ENCODE results near the gene ULK2. TPM values are rescaled to one million over a fixed set of nuclear protein-coding genes. Genes with fewer than 3 reads are reported as not detected.

Gene ULK2
- total and polyA plus RNA-seq, 10 of the 15 experiments (the other 5 are each of a cell fraction or from before 2014, with no cell fraction given): 0.29 to 5.3 (median 1.6) TPM

Small RNAs within 50 kb of the gene (small RNA-seq; reads per million reads assigned to genes)
- gene AC015726.2: not detected

Other genes with a start within 250 kb of the ULK2 start
- 27.8 and 31.5 TPM in 2 replicates for gene ALDH3A2, start 219.2 kb downstream of the ULK2 start, total RNA-seq (2014; rRNA removed)
- gene ALDH3A2, start 219.2 kb downstream of the ULK2 start, total RNA-seq (2014; rRNA removed; fragmentation: Illumina TruSeq; extraction: Trizol): 20.5 and 21.2 TPM in 2 replicates
- 25.7 and 27.8 TPM in 2 replicates for gene ALDH3A2, start 219.2 kb downstream of the ULK2 start, total RNA-seq (2021)
- gene ALDH3A2, start 219.2 kb downstream of the ULK2 start, polyA plus RNA-seq (2011; rRNA removed): 33.3 and 40.3 TPM in 2 replicates
- gene ALDH3A2, start 219.2 kb downstream of the ULK2 start, polyA plus RNA-seq (2014; fragmentation: Illumina TruSeq; extraction: Trizol): 24.4 and 29.1 TPM in 2 replicates
- 1 to 10 TPM; 5.0 to 7.9 TPM for gene ALDH3A2, start 219.2 kb downstream of the ULK2 start, polyA plus RNA-seq (2014; fragmentation: Nextera tagmentation; extraction: Ambion mirVana)
- 17.5 and 23.1 TPM in 2 replicates for gene ALDH3A2, start 219.2 kb downstream of the ULK2 start, polyA plus RNA-seq (2014; rRNA removed)
- gene ALDH3A2, start 219.2 kb downstream of the ULK2 start, polyA plus RNA-seq (2016; fragmentation: Nextera tagmentation; extraction: Ambion mirVana): 10 to 100 TPM; 35.0 to 37.0 TPM
- not detected in 2 replicates for gene SLC47A2, start 151.4 kb downstream of the ULK2 start, total RNA-seq (2014; rRNA removed)
- not detected in 2 replicates for gene SLC47A2, start 151.4 kb downstream of the ULK2 start, total RNA-seq (2014; rRNA removed; fragmentation: Illumina TruSeq; extraction: Trizol)
- gene SLC47A2, start 151.4 kb downstream of the ULK2 start, total RNA-seq (2021): not detected in 2 replicates
- gene SLC47A2, start 151.4 kb downstream of the ULK2 start, polyA plus RNA-seq (2011; rRNA removed): not detected in 2 replicates
- not detected in 2 replicates for gene SLC47A2, start 151.4 kb downstream of the ULK2 start, polyA plus RNA-seq (2014; fragmentation: Illumina TruSeq; extraction: Trizol)
- gene SLC47A2, start 151.4 kb downstream of the ULK2 start, polyA plus RNA-seq (2014; fragmentation: Nextera tagmentation; extraction: Ambion mirVana): not detected
- not detected in 2 replicates for gene SLC47A2, start 151.4 kb downstream of the ULK2 start, polyA plus RNA-seq (2014; rRNA removed)
- gene SLC47A2, start 151.4 kb downstream of the ULK2 start, polyA plus RNA-seq (2016; fragmentation: Nextera tagmentation; extraction: Ambion mirVana): not detected
- gene ALDH3A1, start 119.6 kb downstream of the ULK2 start, total RNA-seq (2014; rRNA removed): not detected in 2 replicates
- gene ALDH3A1, start 119.6 kb downstream of the ULK2 start, total RNA-seq (2014; rRNA removed; fragmentation: Illumina TruSeq; extraction: Trizol): not detected in 2 replicates
- not detected in 2 replicates for gene ALDH3A1, start 119.6 kb downstream of the ULK2 start, total RNA-seq (2021)
- gene ALDH3A1, start 119.6 kb downstream of the ULK2 start, polyA plus RNA-seq (2011; rRNA removed): not detected in 2 replicates
- not detected in 2 replicates for gene ALDH3A1, start 119.6 kb downstream of the ULK2 start, polyA plus RNA-seq (2014; fragmentation: Illumina TruSeq; extraction: Trizol)
- gene ALDH3A1, start 119.6 kb downstream of the ULK2 start, polyA plus RNA-seq (2014; fragmentation: Nextera tagmentation; extraction: Ambion mirVana): not detected
- 0.20 TPM in 1 of 2 replicates, not detected in the other for gene ALDH3A1, start 119.6 kb downstream of the ULK2 start, polyA plus RNA-seq (2014; rRNA removed)
- gene ALDH3A1, start 119.6 kb downstream of the ULK2 start, polyA plus RNA-seq (2016; fragmentation: Nextera tagmentation; extraction: Ambion mirVana): not detected
- gene AKAP10, start 109.9 kb upstream of the ULK2 start, total RNA-seq (2014; rRNA removed): 10.8 and 15.9 TPM in 2 replicates
- gene AKAP10, start 109.9 kb upstream of the ULK2 start, total RNA-seq (2014; rRNA removed; fragmentation: Illumina TruSeq; extraction: Trizol): 15.4 and 16.2 TPM in 2 replicates
- gene AKAP10, start 109.9 kb upstream of the ULK2 start, total RNA-seq (2021): 16.7 and 19.3 TPM in 2 replicates
- gene AKAP10, start 109.9 kb upstream of the ULK2 start, polyA plus RNA-seq (2011; rRNA removed): 23.7 and 29.3 TPM in 2 replicates
- 12.3 and 12.6 TPM in 2 replicates for gene AKAP10, start 109.9 kb upstream of the ULK2 start, polyA plus RNA-seq (2014; fragmentation: Illumina TruSeq; extraction: Trizol)
- gene AKAP10, start 109.9 kb upstream of the ULK2 start, polyA plus RNA-seq (2014; fragmentation: Nextera tagmentation; extraction: Ambion mirVana): 1 to 10 TPM; 4.3 to 5.1 TPM
- gene AKAP10, start 109.9 kb upstream of the ULK2 start, polyA plus RNA-seq (2014; rRNA removed): 11.2 and 13.3 TPM in 2 replicates
- 10 to 100 TPM; 16.6 to 18.7 TPM for gene AKAP10, start 109.9 kb upstream of the ULK2 start, polyA plus RNA-seq (2016; fragmentation: Nextera tagmentation; extraction: Ambion mirVana)
- 29.4 and 29.9 TPM in 2 replicates for gene SPECC1, start 141.4 kb upstream of the ULK2 start, total RNA-seq (2014; rRNA removed)
- 40.6 and 40.7 TPM in 2 replicates for gene SPECC1, start 141.4 kb upstream of the ULK2 start, total RNA-seq (2014; rRNA removed; fragmentation: Illumina TruSeq; extraction: Trizol)
- 39.5 and 41.9 TPM in 2 replicates for gene SPECC1, start 141.4 kb upstream of the ULK2 start, total RNA-seq (2021)
- gene SPECC1, start 141.4 kb upstream of the ULK2 start, polyA plus RNA-seq (2011; rRNA removed): 12.6 and 13.6 TPM in 2 replicates
- gene SPECC1, start 141.4 kb upstream of the ULK2 start, polyA plus RNA-seq (2014; fragmentation: Illumina TruSeq; extraction: Trizol): 27.4 and 33.0 TPM in 2 replicates
- gene SPECC1, start 141.4 kb upstream of the ULK2 start, polyA plus RNA-seq (2014; fragmentation: Nextera tagmentation; extraction: Ambion mirVana): 1 to 10 TPM; 6.4 to 7.9 TPM
- gene SPECC1, start 141.4 kb upstream of the ULK2 start, polyA plus RNA-seq (2014; rRNA removed): 26.0 and 27.4 TPM in 2 replicates
- 10 to 100 TPM; 18.9 to 21.8 TPM for gene SPECC1, start 141.4 kb upstream of the ULK2 start, polyA plus RNA-seq (2016; fragmentation: Nextera tagmentation; extraction: Ambion mirVana)